Transverse colon (tissue), 4 donors: Measurements from ENCODE around the gene COL21A1. TPM values are rescaled to one million over a fixed set of nuclear protein-coding genes. Genes with fewer than 3 reads are reported as not detected.

ENCODE experiments used
- DNase-seq: peaks from one replicate; pipeline ENCODE4 v3.0.0-alpha.2; 2019
- H3K27ac ChIP-seq, 4 donors: fragments of 200-600 bp; sonication (generic); 2 replicates each; pipeline ENCODE4 v1.5.1; 2016 to 2018; ENCODE audit warnings: inconsistent platforms in 4 of 4
- H3K27me3 ChIP-seq: fragments of 200-600 bp; sonication (generic); 2 replicates; pipeline ENCODE4 v1.5.1; 2017; ENCODE audit warnings: inconsistent platforms
- H3K36me3 ChIP-seq, 4 donors: fragments of 200-600 bp; sonication (generic); 2 replicates each; pipeline ENCODE4 v1.5.1; 2017 to 2019; ENCODE audit warnings: inconsistent platforms in 4 of 4
- H3K4me1 ChIP-seq, 4 donors: fragments of 200-600 bp; sonication (generic); 2 replicates each; pipeline ENCODE4 v1.5.1; 2017 to 2020; ENCODE audit warnings: inconsistent platforms in 4 of 4
- H3K4me3 ChIP-seq, 4 donors: fragments of 200-600 bp; sonication (generic); 1 replicate in 1 of 4; 2 replicates in 3 of 4; pipeline versions ENCODE4 v1.5.1 to v1.6.1; 2017 to 2019; ENCODE audit warnings: inconsistent platforms in 4 of 4
- H3K9me3 ChIP-seq, 2 donors: fragments of 200-600 bp; sonication (generic); 2 replicates each; pipeline ENCODE4 v1.5.1; 2017 to 2019; ENCODE audit warnings: inconsistent platforms in 2 of 2
- EP300 ChIP-seq: sonication (generic); formaldehyde crosslinking; IDR thresholded peaks from one replicate; pipeline ENCODE4 v1.6.1; 2017; ENCODE audit warnings: antibody characterized with exemption, low read depth
- POLR2A ChIP-seq: fragments of 450-650 bp; IDR thresholded peaks from one replicate; pipeline ENCODE4 v1.6.1; 2016; ENCODE audit warnings: antibody characterized with exemption, mild to moderate bottlenecking, moderate library complexity
- POLR2AphosphoS5 ChIP-seq, 3 donors: sonication (generic); formaldehyde crosslinking; IDR thresholded peaks; one replicate each; pipeline ENCODE4 v1.6.1; 2016; ENCODE audit warnings: antibody characterized with exemption in 3 of 3
- WGBS, 2 donors: methylation state at CpG; one replicate each; pipeline ENCODE4 v1.1.5; 2018; ENCODE audit warnings: low coverage in 1 of 2; 5-methylcytosine and 5-hydroxymethylcytosine counted together
- in situ Hi-C, 4 donors: fragments of 200-750 bp; cut with MboI; loops; one replicate each; pipeline versions ENCODE4 v1.15.0 to v1.15.1; 2017; ENCODE audit warnings: low sequenced_read_pairs in 3 of 4, low pct_ligation_motif_present in 1 of 4, low pct_unique_long_range_greater_than_20kb in 1 of 4
- intact Hi-C: fragments of 100-400 bp; cut with DNase I; formaldehyde crosslinking; loops from one replicate; pipeline ENCODE4 v1.15.1; 2023; ENCODE audit warnings: low total_unique reads
- total RNA-seq, 4 donors: library from RNA; depleted of rRNA; stranded (reverse); fragments of >200 nt; gene quantifications; one replicate each; pipeline ENCODE4 v1.1.0, GENCODE V29; 2016
- TF ChIP-seq, protein P1 (sequence below), 5 experiments: fragments of 200-600 bp in 3 of 5; fragments of 450-650 bp in 2 of 5; sonication (generic) in 3 of 5; IDR thresholded peaks; 1 replicate in 2 of 5; 2 replicates in 3 of 5; pipeline ENCODE4 v1.5.1; 2016 to 2017; ENCODE audit warnings: antibody characterized with exemption in 5 of 5, inconsistent platforms in 3 of 5, mild to moderate bottlenecking in 2 of 5, moderate library complexity in 1 of 5

Gene COL21A1
- total RNA-seq, 4 donors from 2014 or later = 0.40 to 5.7 (median 3.3) TPM

DNA sequence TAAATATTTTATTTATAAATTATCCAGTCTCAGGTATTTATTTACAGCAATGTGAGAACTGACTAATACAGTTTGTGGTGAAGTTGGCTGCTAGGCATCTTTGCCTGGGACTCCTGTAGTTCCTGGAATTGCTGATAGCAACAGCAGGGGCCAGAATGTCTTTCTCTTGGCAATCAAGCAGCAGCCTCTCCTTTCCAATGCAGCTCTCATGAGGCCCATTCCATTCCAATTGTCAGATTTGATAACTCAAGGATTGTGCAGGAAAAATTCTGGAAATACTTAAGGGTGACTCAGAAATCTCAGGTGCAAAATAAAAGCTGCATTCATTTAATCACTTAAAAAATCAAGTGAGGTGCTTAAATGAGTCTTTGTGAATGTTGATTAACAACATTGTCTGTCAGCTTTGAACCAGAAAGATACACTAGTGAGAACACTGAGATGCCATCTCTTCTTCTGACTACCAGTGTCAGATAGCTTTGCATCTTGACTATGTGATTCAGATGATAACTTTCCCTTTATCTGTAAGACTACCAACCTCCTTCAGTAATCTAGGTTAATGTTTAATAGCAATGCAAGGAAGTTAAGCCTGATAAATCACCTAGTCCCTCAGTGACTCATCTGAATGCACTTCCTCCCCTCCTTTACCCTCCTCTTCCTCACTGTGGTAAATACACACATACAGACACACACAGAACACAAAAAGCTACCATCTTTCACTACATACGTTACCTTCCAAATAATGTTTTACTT is 32.1 kb upstream of the COL21A1 start:
- 73 to 76% methylated on average over 1 of the region's 1 CpG for WGBS, 2 donors
- peaks cover 0 to 9% (median 4%) of the 10 kb centered on the region in 4 donors for H3K4me1 ChIP-seq
- H3K4me3 ChIP-seq = no peak overlapping the region
- H3K27ac ChIP-seq = no peak overlapping the region
- no peak for DNase-seq
- H3K27me3 ChIP-seq = no peaks in the 10 kb centered on the region
- TF ChIP-seq, protein P1, sequence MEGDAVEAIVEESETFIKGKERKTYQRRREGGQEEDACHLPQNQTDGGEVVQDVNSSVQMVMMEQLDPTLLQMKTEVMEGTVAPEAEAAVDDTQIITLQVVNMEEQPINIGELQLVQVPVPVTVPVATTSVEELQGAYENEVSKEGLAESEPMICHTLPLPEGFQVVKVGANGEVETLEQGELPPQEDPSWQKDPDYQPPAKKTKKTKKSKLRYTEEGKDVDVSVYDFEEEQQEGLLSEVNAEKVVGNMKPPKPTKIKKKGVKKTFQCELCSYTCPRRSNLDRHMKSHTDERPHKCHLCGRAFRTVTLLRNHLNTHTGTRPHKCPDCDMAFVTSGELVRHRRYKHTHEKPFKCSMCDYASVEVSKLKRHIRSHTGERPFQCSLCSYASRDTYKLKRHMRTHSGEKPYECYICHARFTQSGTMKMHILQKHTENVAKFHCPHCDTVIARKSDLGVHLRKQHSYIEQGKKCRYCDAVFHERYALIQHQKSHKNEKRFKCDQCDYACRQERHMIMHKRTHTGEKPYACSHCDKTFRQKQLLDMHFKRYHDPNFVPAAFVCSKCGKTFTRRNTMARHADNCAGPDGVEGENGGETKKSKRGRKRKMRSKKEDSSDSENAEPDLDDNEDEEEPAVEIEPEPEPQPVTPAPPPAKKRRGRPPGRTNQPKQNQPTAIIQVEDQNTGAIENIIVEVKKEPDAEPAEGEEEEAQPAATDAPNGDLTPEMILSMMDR (IDR thresholded peaks at IDR 0.05) = no peak
- TF ChIP-seq POLR2A (no peak), POLR2AphosphoS5 (IDR thresholded peaks at IDR 0.05) (no peak), EP300 (no peak)
- intact Hi-C loops = no loop called here
- no peaks in the 10 kb centered on the region for H3K36me3 ChIP-seq
- H3K9me3 ChIP-seq = peaks cover 0 to 3% of the 10 kb centered on the region in 2 donors
- in situ Hi-C loops = loop anchor here in 1 of 4 donors (10.0 kb wide), 1 partner anchor 285 kb away; no protein-coding TSS in a partner anchor

DNA sequence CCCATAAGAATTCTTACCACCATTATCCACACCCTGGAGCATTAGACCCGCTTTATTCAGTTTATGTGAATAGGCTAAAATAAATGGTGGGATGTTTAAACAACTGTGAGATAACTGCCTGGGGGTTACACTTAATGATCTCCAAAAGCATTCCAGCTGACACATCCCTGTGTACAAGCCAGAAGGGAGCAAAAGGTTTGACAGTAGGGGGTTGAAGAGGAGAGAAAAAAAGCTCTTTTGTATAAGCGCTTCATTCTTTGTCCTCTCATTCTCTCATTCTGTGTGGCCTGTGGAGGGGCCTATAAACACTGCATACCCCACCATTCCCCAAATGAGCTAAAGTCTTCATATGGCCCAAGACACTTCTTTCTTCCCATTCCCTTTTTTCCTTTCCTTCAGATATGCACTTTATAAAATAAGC is 30.8 kb upstream of the COL21A1 start:
- Histone ChIP-seq H3K4me1 (peaks cover 0 to 9% (median 4%) of the 10 kb centered on the region in 4 donors), H3K4me3 (no peak overlapping the region), H3K36me3 (no peaks in the 10 kb centered on the region), H3K27ac (no peak overlapping the region), H3K27me3 (no peaks in the 10 kb centered on the region), H3K9me3 (peaks cover 0 to 3% of the 10 kb centered on the region in 2 donors)
- TF ChIP-seq EP300 (no peak), POLR2AphosphoS5 (IDR thresholded peaks at IDR 0.05) (no peak), POLR2A (no peak)
- TF ChIP-seq, protein P1 (IDR thresholded peaks at IDR 0.05) = no peak
- in situ Hi-C loops = loop anchor here in 1 of 4 donors (10.0 kb wide), 1 partner anchor 283 kb away; no protein-coding TSS in a partner anchor
- 62 to 76% methylated on average over 2 of the region's 2 CpGs for WGBS, 2 donors
- intact Hi-C loops = no loop called here
- DNase-seq = no peak

DNA sequence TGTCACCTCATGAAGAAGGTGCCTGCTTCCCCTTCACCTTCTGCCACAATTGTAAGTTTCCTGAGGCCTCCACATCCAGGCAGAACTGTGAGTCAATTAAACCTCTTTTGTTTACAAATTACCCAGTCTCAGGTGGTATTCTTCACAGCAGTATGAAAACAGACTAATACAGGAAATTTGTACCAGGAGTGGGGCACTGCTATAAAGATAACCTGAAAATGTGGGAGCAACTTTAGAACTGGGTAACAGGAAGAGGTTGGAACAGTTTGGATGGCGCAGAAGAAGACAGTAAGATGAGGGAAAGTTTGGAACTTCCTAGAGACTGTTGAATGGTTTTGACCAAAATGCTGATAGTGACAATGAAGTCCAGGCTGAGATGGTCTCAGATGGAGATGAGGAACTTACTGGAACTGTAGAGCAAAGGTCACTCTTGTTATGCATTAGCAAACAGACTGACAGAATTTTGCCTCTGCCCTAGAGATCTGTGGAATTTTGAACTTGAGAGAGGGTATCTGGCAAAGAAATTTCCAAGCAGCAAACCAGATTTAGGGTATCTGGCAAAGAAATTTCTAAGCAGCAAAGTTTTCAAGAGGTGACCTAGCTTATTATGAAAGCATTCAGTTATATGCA is 23.5 kb upstream of the COL21A1 start:
- Histone ChIP-seq H3K4me1 (no peaks in the 10 kb centered on the region), H3K9me3 (peaks cover 0 to 3% of the 10 kb centered on the region in 2 donors), H3K4me3 (no peak overlapping the region), H3K36me3 (no peaks in the 10 kb centered on the region), H3K27ac (no peak overlapping the region), H3K27me3 (no peaks in the 10 kb centered on the region)
- in situ Hi-C loops = loop anchor here in 1 of 4 donors (10.0 kb wide), 1 partner anchor 276 kb away; no protein-coding TSS in a partner anchor
- no peak for DNase-seq
- 79 to 100% methylated on average over 1 of the region's 1 CpG for WGBS, 2 donors
- intact Hi-C loops = no loop called here
- no peak for TF ChIP-seq POLR2AphosphoS5 (IDR thresholded peaks at IDR 0.05)
- TF ChIP-seq POLR2A = no peak

DNA sequence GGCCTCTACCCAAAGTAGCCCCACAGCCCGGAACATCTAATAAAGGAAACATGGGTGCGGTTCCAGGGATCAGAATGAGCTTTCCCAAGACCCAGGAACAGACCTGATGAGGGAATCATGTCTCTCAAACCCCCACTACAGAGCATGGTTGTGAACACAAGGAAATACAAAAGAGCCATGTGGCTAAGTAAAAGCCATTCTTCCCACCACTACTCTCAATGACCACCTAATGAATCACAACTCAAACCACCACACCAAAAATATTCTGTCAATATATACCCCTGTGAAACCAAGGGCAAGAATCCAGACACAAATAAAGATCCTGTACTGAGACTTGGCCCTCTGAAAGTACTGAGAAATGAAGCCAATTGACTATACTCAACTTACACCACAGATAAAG is 20.9 kb upstream of the COL21A1 start:
- Histone ChIP-seq H3K27me3 (no peaks in the 10 kb centered on the region), H3K4me1 (no peaks in the 10 kb centered on the region), H3K36me3 (no peaks in the 10 kb centered on the region), H3K27ac (no peak overlapping the region), H3K9me3 (no peaks in the 10 kb centered on the region), H3K4me3 (no peak overlapping the region)
- in situ Hi-C loops (no loop called here), intact Hi-C loops (no loop called here)
- WGBS, 2 donors = 84% methylated on average over 2 of the region's 2 CpGs; no CpG with 5 or more reads in 1 of the 2 donors
- no peak for DNase-seq
- TF ChIP-seq POLR2AphosphoS5 (IDR thresholded peaks at IDR 0.05) (no peak), POLR2A (no peak), EP300 (no peak)
- TF ChIP-seq, protein P1 (IDR thresholded peaks at IDR 0.05) = no peak
